NCI-H524 treated with DMSO at 0.1 percent for 48 hours (cell line): ENCODE results near the gene ZNF436.
"Not testable (repeated sequence)": the region's sequence is repeated elsewhere in the genome, so short reads cannot be mapped to it uniquely, and the experiment has no call there.

Experiments
- DNase-seq: peaks from one replicate; lab custom pipeline; 2025; lab: John Stamatoyannopoulos, UW

ZNF436 gene

GRCh38 chr1:23366598-23366997 is 3.0 kb downstream of the ZNF436 start:
- DNase-seq = no peak

DNA sequence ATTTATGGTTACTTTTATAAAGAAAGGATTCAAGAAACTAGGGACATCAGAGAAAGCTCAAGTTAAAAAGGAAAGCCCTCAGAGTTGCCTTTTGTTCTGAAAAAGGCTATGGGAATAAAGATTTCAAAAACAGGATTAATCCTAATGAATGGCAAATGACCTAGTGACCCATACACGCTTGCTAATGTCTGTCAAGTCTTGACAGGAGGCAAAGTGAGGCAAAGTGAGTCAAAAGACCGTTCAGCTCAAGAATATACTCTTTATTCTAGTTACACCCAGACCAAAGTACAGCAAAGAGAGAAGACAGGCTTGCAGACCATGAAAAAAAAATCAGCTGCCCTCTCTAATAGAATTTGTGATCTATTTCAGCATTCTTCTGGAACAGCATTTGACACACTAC is 3.5 kb downstream of the ZNF436 start:
- DNase-seq = no peak

- no peak for DNase-seq
Observed at GRCh38 chr1:23362218-23362713, 7.4 kb downstream of the ZNF436 start.

GRCh38 chr1:23358310-23358875 is 11.2 kb downstream of the ZNF436 start:
- no peak for DNase-seq

GRCh38 chr1:23357138-23357908 is 12.3 kb downstream of the ZNF436 start:
- no peak for DNase-seq

DNA sequence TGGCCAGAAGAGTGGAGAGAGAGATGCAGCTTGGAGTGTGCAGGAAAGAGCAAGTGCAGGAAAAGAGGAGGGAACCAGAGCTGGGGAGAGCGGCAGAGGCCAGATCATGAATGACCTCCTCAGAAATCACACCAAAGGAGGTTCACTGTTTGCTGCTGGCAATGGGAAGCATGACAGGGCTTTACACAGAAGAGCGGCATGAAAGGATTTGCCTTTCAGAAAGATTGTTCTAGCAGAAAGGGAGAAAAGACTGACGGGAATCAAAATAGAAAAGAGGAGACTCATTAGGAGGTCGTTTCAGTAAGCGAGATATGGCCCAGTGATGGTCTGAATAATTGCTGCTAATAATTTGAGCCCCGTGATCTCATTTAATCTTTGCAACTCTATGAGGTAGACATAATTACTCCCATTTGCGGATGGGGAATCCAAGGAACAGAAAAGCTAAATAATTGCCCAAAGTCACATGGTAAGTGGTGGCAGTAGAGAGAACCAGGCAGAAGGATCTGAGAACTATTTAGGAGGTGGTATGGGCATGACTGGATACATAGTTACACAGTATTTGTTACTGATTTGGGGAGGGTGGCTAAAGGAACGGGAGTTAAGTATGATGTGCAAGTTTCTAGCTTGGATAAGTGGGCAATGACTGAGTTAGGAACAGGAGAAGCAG is 13.0 kb downstream of the ZNF436 start:
- no peak for DNase-seq

GRCh38 chr1:23354245-23354644 is 15.4 kb downstream of the ZNF436 start:
- no peak for DNase-seq

DNA sequence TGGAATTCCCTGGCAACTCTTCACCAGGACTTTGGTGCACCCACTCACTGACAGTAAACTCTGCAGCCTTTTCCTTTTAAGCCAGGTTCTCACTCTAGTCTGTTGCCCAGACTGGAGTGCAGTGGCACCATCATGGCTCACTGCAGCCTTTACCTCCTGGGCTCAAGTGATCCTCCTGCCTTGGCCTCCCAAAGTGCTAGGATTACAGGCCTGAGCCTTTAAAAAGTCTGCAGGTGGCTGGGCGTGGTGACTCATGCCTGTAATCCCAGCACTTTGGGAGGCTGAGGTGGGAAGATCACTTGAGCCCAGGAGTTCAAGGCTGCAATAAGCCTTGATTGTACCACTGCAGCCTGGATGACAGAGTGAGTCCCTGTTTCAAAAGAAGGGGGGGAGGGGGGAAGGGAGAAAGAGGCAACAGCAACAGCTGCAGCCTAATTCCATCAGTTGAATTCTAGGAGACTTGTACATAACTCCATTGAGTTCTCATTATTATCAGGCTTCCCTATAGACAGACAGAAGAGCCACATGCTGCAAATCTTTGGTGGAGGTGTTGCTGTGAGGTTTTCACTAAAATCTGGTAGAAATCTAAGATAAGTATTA is 17.4 kb downstream of the ZNF436 start:
- no peak for DNase-seq

DNA sequence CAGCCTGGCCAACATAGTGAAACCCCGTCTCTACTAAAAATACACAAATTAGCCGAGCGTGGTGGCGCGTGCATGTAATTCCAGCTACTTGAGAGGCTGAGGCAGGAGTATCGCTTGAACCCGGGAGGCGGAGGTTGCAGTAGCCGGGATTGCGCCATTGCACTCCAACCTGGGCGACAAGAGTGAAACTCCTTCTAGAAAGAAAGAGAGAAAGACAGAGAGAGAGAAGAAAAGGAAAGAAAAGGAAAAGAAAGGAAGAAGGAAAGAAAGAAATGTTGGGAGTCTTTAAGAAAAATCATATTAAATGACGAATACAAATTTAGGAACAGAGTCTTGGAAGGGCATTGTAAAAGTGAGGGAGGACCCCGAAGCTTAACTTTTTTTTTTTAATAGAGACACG is 23.7 kb downstream of the ZNF436 start:
- no peak for DNase-seq

DNA sequence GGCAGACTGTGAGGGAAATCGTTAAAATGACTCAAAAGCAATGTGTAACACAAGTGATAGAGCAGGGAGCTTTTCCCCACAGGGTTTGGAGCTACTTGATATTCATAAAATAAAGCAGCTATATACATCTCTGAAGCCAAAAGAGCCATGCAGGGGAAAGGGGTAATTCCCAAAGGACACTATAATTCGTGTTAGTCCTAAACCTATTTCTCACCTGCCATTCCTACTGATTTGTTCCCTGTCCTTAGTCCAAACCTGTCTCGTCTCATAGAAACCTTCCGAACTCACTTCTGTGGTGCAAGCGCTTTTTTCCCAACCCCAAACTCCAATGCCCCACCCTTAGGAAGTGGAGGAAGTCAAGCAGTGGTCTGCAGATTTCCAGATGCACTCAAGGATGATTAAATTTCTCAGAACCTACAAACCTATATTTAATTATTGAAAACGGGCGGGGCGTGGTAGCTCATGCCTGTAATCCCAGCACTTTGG is 24.6 kb downstream of the ZNF436 start:
- DNase-seq = no peak

- peak; percentile 96 for DNase-seq
Observed at GRCh38 chr1:23344111-23344986, 25.3 kb downstream of the ZNF436 start, which contains the start of gene HNRNPR. Gene HNRNPR (minus strand): TSS chr1:23344284. CDS start chr1:23341008, 3,276 bp downstream.

GRCh38 chr1:23343221-23344110 is 26.2 kb downstream of the ZNF436 start:
- DNase-seq = no peak

DNA sequence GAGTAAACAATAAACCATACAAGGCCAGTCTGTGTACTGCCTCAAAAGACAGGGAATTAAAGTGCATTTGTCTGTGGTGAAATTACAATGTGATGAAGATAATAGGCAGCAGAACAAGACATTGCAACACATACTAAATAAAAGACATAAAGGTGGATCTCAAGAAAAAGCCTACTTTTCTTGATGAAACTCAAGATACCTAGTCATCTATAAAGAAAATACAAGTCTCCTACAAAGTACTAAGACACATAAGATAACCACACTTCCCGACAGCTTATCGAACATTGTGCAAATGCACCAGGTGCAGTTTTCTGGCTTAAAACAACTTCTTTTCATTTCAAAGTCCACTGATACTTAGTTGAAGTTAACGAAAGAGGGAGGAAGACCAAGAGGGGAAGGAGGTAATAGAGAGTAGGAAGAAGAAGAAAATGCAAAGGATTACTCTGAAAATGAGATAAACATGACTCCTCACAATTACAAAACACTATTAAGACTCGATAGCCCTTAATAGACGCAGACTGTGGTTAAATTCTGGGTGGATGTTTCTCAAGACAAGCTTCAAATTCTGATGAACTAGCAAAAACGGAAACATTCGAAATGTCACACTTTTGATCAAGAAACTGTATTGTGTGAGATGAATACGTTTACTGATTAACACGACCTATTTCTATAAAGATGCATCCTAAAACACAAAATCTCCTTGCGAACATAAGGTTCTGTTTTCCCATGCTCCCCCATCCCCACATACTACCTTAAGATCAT is 27.5 kb downstream of the ZNF436 start:
- no peak for DNase-seq

GRCh38 chr1:23339632-23340031 is 30.0 kb downstream of the ZNF436 start:
- DNase-seq = no peak

- DNase-seq = no peak
Observed at GRCh38 chr1:23337869-23338268, 31.8 kb downstream of the ZNF436 start.

DNA sequence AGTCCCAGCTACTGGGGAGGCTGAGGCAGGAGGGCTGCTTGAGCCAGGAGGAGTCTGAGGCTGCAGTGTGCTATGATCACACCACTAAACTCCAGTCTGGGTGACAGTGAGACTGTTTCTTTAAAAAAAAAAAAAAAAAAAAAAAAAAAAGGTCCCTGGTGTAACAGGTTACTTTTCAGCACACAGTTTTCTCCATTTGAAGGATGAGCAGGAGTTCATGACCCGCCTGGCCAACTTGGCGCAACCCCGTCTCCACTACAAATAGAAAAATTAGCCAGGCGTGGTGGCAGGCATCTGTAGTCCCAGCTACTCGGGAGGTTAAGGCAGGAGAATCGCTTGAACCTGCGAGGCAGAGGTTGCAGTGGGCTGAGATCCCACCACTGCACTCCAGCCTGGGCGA is 37.9 kb downstream of the ZNF436 start:
- no peak for DNase-seq

DNA sequence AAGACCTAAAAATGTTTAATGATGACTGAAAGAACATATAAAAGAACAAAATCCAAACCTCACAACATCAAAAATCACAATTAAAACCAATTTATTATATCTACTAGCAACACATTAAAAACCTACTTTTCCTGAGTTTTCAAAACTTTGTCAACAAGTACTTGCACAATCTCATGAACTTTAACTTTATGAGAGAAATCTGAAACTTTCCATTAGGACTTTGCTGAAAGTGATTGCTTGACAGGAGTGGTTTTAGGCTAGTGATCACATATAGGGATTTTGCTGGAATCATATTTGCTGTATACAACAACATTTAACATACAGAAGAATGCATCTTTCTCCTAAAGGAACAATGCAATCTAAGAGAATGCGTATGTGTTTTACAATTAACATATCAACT is 38.8 kb downstream of the ZNF436 start:
- DNase-seq = no peak

DNA sequence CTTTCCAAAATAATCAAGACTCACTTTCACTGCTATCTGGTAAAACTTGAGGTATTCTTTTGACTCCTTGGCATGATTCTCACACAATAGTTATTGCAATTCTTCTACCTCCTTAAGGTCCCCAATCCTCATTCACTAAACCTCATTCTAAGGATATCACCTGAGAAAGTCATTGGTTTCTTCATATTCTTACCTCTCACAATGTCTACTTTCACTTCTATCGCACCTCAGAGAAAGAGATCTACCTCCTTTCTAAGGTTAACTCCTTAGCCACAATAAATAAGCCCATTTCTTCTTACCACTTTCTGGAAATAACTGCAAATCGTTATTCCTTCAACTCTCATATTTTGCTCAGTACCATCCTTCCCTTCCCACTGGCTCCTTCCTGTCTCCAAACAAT is 44.2 kb downstream of the ZNF436 start:
- no peak for DNase-seq

GRCh38 chr1:23322770-23323169 is 46.9 kb downstream of the ZNF436 start:
- no peak for DNase-seq

GRCh38 chr1:23310280-23310679 is 59.4 kb downstream of the ZNF436 start:
- DNase-seq = not testable (repeated sequence)
